GM12878 (cell line): ENCODE results near the gene NAALADL1. TPM values are rescaled to one million over a fixed set of nuclear protein-coding genes. Genes with fewer than 3 reads are reported as not detected.
A peak's percentile ranks its signal among the peaks of the same experiment; 100 is the strongest.

Experiments used
- ATAC-seq: fragments of 200-7000 bp; cut with Tn5 transposase; 3 replicates; pipeline ENCODE4 v1.9.1; 2020; ENCODE audit warnings: mild to moderate bottlenecking, moderate library complexity
- BruUV-seq: library from RNA; stranded (reverse); fragments of 400-500 nt; replicated peaks from 2 replicates; lab custom pipeline; 2021; lab: Mats Ljungman, UMichigan
- CTCF ChIA-PET: fragments of 300-600 bp; sonication (Branson Sonifier 250); formaldehyde crosslinking; extraction: SDS; loops from one replicate; lab custom pipeline; 2021; ENCODE audit warnings: inconsistent platforms; lab: Yijun Ruan, JAX
- POLR2A ChIA-PET: fragments of 350-600 bp; formaldehyde crosslinking; extraction: SDS; loops from one replicate; lab custom pipeline; 2021; ENCODE audit warnings: inconsistent platforms; lab: Charles Lee
- RAD21 ChIA-PET: fragments of 300-600 bp; sonication (Branson Sonifier 250); formaldehyde crosslinking; loops from one replicate; lab custom pipeline; 2023; ENCODE audit warnings: antibody characterized with exemption; ENCODE audit not compliant: unreplicated experiment; lab: Charles Lee
- SMC1A ChIA-PET: fragments of 300-600 bp; sonication (Branson Sonifier 250); formaldehyde crosslinking; loops from one replicate; lab custom pipeline; 2023; ENCODE audit not compliant: unreplicated experiment, uncharacterized antibody; lab: Charles Lee
- DNase-seq: peaks from one replicate; pipeline ENCODE4 v3.0.0-alpha.2; 2011; ENCODE audit warnings: low read depth, low spot score
- FAIRE-seq: peaks from 3 replicates; lab custom pipeline; 2011; peaks lifted over from hg19 to GRCh38; lab: Jason Lieb, UNC
- H2AFZ ChIP-seq: 2 replicates; pipeline ENCODE4 v1.6.0; 2011; ENCODE audit warnings: low read depth, low read length, control low read depth; ENCODE audit not compliant: control insufficient read depth
- H3K27ac ChIP-seq: 2 replicates; pipeline ENCODE4 v1.5.1; 2011; ENCODE audit warnings: control low read depth; ENCODE audit not compliant: control insufficient read depth, insufficient read depth
- H3K27me3 ChIP-seq, 2 experiments: replicated peaks in 1 of 2; 2 replicates each; pipeline versions ENCODE4 v1.6.0 to v1.6.1; 2011; ENCODE audit warnings: low read length in 1 of 2; ENCODE audit not compliant: control insufficient read depth in 2 of 2, insufficient read depth in 2 of 2
- H3K36me3 ChIP-seq, 2 experiments: 2 replicates each; pipeline ENCODE4 v1.5.1; 2011; ENCODE audit warnings: low read length in 1 of 2; ENCODE audit not compliant: control insufficient read depth in 2 of 2, insufficient read depth in 2 of 2
- H3K4me1 ChIP-seq: 2 replicates; pipeline ENCODE4 v1.6.1; 2011; ENCODE audit warnings: mild to moderate bottlenecking, low read length, moderate library complexity, mixed read lengths; ENCODE audit not compliant: control insufficient read depth, insufficient read depth
- H3K4me2 ChIP-seq: 2 replicates; pipeline ENCODE4 v1.6.0; 2011; ENCODE audit warnings: control low read depth; ENCODE audit not compliant: control insufficient read depth, insufficient read depth
- H3K4me3 ChIP-seq: fragments of 200-600 bp; sonication (generic); 2 replicates; pipeline ENCODE4 v1.5.1; 2016
- H3K79me2 ChIP-seq: 2 replicates; pipeline ENCODE4 v1.6.0; 2011; ENCODE audit warnings: low read length; ENCODE audit not compliant: control insufficient read depth, insufficient read depth
- H3K9ac ChIP-seq: 2 replicates; pipeline ENCODE4 v1.8.0; 2011; ENCODE audit warnings: low read length, control low read depth, mixed read lengths; ENCODE audit not compliant: control insufficient read depth, insufficient read depth
- H3K9me3 ChIP-seq: replicated peaks from 3 replicates; pipeline ENCODE4 v1.5.1; 2011; ENCODE audit warnings: mild to moderate bottlenecking, low read length; ENCODE audit not compliant: control insufficient read depth, insufficient read depth
- H4K20me1 ChIP-seq: 2 replicates; pipeline ENCODE4 v1.6.0; 2011; ENCODE audit not compliant: control insufficient read depth, insufficient read depth
- BHLHE40 ChIP-seq, 2 experiments: fragments of 450-650 bp in 1 of 2; IDR thresholded peaks; 2 replicates each; pipeline ENCODE4 v1.6.1; 2011 to 2017; ENCODE audit warnings: low read depth in 2 of 2, borderline replicate concordance in 1 of 2, improper control_type of control experiment in 1 of 2, low read length in 1 of 2, mild to moderate bottlenecking in 1 of 2
- BMI1 ChIP-seq: fragments of 450-650 bp; IDR thresholded peaks from 2 replicates; pipeline ENCODE4 v1.6.1; 2016; ENCODE audit warnings: mild to moderate bottlenecking, moderate library complexity, borderline replicate concordance
- CTCF ChIP-seq, 3 experiments: IDR thresholded peaks in 2 of 3; conservative IDR thresholded peaks in 1 of 3; 2 replicates each; pipeline ENCODE4 v1.5.1; 2011; ENCODE audit warnings: low read depth in 3 of 3, low read length in 3 of 3, mild to moderate bottlenecking in 3 of 3, control low read depth in 2 of 3, moderate library complexity in 2 of 3, inconsistent platforms in 1 of 3, mixed read lengths in 1 of 3; ENCODE audit not compliant: control insufficient read depth in 2 of 3, insufficient read depth in 1 of 3; ENCODE audit errors: extremely low read depth in 1 of 3
- EGR1 ChIP-seq, 2 experiments: IDR thresholded peaks; 1 replicate in 1 of 2; 2 replicates in 1 of 2; pipeline ENCODE4 v1.6.1; 2011 to 2012; ENCODE audit warnings: low read depth in 2 of 2, low read length in 2 of 2, borderline replicate concordance in 1 of 2, mild to moderate bottlenecking in 1 of 2, moderate library complexity in 1 of 2
- ELK1 ChIP-seq: IDR thresholded peaks from 2 replicates; pipeline ENCODE4 v1.6.1; 2012; ENCODE audit warnings: low read depth, low read length, improper control_type of control experiment
- GATAD2B ChIP-seq: fragments of 450-650 bp; conservative IDR thresholded peaks from 2 replicates; pipeline ENCODE4 v1.6.1; 2017; ENCODE audit warnings: low read depth, mild to moderate bottlenecking, moderate library complexity
- IKZF1 ChIP-seq: fragments of 450-650 bp; conservative IDR thresholded peaks from 2 replicates; pipeline ENCODE4 v1.6.1; 2017; ENCODE audit warnings: antibody characterized with exemption, mild to moderate bottlenecking
- MEF2B ChIP-seq: fragments of 450-650 bp; IDR thresholded peaks from 2 replicates; pipeline ENCODE4 v1.6.1; 2018; ENCODE audit warnings: mild to moderate bottlenecking, moderate library complexity; ENCODE audit not compliant: partially characterized antibody, poor library complexity, severe bottlenecking
- RAD21 ChIP-seq: IDR thresholded peaks from 2 replicates; pipeline ENCODE4 v1.6.1; 2011; ENCODE audit warnings: mild to moderate bottlenecking, low read depth, low read length, moderate library complexity; ENCODE audit not compliant: insufficient read depth
- RUNX3 ChIP-seq: IDR thresholded peaks from 2 replicates; pipeline ENCODE4 v1.6.1; 2012; ENCODE audit warnings: low read length, inconsistent platforms
- SMC3 ChIP-seq: IDR thresholded peaks from 2 replicates; pipeline ENCODE4 v1.6.1; 2011; ENCODE audit warnings: low read length, improper control_type of control experiment, borderline replicate concordance
- SUPT20H ChIP-seq: IDR thresholded peaks from 2 replicates; pipeline ENCODE4 v1.6.1; 2011; ENCODE audit warnings: low read depth, mild to moderate bottlenecking, low read length, moderate library complexity, borderline replicate concordance; ENCODE audit not compliant: control insufficient read depth
- TCF12 ChIP-seq: IDR thresholded peaks from 2 replicates; pipeline ENCODE4 v1.6.1; 2011; ENCODE audit warnings: low read depth, mild to moderate bottlenecking, low read length
- USF1 ChIP-seq: IDR thresholded peaks from 2 replicates; pipeline ENCODE4 v1.6.1; 2011; ENCODE audit warnings: borderline replicate concordance, low read depth, mild to moderate bottlenecking, moderate library complexity, mixed read lengths, low read length; ENCODE audit not compliant: insufficient read depth; ENCODE audit errors: extremely low read length
- WGBS: methylation state at CpG from one replicate; pipeline ENCODE4 v1.1.6; 2016; ENCODE audit warnings: low lambda C conversion rate; ENCODE audit not compliant: insufficient replicate concordance, insufficient coverage; ENCODE audit errors: missing lambda C conversion rate; 5-methylcytosine and 5-hydroxymethylcytosine counted together
- in situ Hi-C: fragments of 300-500 bp; cut with MboI; formaldehyde crosslinking; loops from 9 replicates; pipeline ENCODE4 v1.14.3; 2018; ENCODE audit warnings: mixed read lengths
- intact Hi-C: fragments of 100-400 bp; cut with micrococcal nuclease; formaldehyde crosslinking; loops from one replicate; pipeline ENCODE4 v1.14.2; 2022; ENCODE audit not compliant: unreplicated experiment
- polyA plus RNA-seq, 11 experiments: library from polyadenylated mRNA; depleted of rRNA in 4 of 11; unstranded in 6 of 11; stranded (reverse) in 5 of 11; fragments of >200 nt; fragmentation: Nextera tagmentation in 4 of 11; fragmentation: Illumina TruSeq in 1 of 11; extraction: Ambion mirVana in 4 of 11; extraction: Trizol in 1 of 11; gene quantifications; 1 replicate in 1 of 11; 2 replicates in 10 of 11; pipeline versions ENCODE4 v1.2.1 to v1.2.3, GENCODE V29; 2011 to 2016; ENCODE audit warnings: inconsistent platforms in 2 of 11, missing spikeins in 2 of 11, low read depth in 1 of 11
- total RNA-seq, 4 experiments: library from RNA; depleted of rRNA in 3 of 4; stranded (reverse); fragments of >200 nt in 3 of 4; fragmentation: Illumina TruSeq in 1 of 4; extraction: Trizol in 1 of 4; gene quantifications; 2 replicates each; pipeline versions ENCODE4 v1.2.1 to v1.2.3, GENCODE V29; 2013 to 2021
- TF ChIP-seq, protein P1 (sequence below): fragments of 450-650 bp; IDR thresholded peaks from 2 replicates; pipeline ENCODE4 v1.6.1; 2017; ENCODE audit warnings: low read depth, mild to moderate bottlenecking, moderate library complexity

NAALADL1 gene
- total and polyA plus RNA-seq, 10 of the 15 experiments (the other 5 are each of a cell fraction or from before 2014, with no cell fraction given): 0.77 to 5.5 (median 1.5) TPM

- Histone ChIP-seq H3K9me3 (no peaks in the 10 kb centered on the region), H3K27me3 (no peaks in the 10 kb centered on the region; a peak in 1 of 4 replicates), H3K36me3 (no peaks in the 10 kb centered on the region), H4K20me1 (no peaks in the 10 kb centered on the region), H3K4me1 (peaks cover 8% of the 10 kb centered on the region), H2AFZ (peak within 1 kb of the TSS; percentile 49), H3K4me3 (peak within 1 kb of the TSS; percentile 28; the same call in 1 of the 2 replicates), H3K4me2 (peak within 1 kb of the TSS; percentile 56), H3K9ac (peak within 1 kb of the TSS; percentile 11; the same call in 1 of the 2 replicates), H3K27ac (no peak within 1 kb of the TSS), H3K79me2 (no peaks in the 10 kb centered on the region)
- intact Hi-C loops (no loop called here), in situ Hi-C loops (no loop called here)
- RAD21 ChIA-PET: interaction anchor here (1.0 to 3.0 kb wide), 6 partner anchors 11 to 153 kb away, joined by 3 to 19 read pairs (median 4); partner anchors contain the start of genes CDC42BPG and PPP2R5B
- peak; percentile 87 for ATAC-seq
- CTCF ChIA-PET: interaction anchor here (0.7 to 3.9 kb wide), 17 partner anchors 9 to 345 kb away, joined by 3 to 20 read pairs (median 5); partner anchors contain the start of genes ARL2 and PPP2R5B
- FAIRE-seq: no peak
- DNase-seq: no peak
- SMC1A ChIA-PET: interaction anchor here (0.6 to 2.4 kb wide), 22 partner anchors 9 to 444 kb away, joined by 3 to 19 read pairs (median 3); partner anchors contain the start of genes FAU, MRPL49 and PPP2R5B
- POLR2A ChIA-PET: interaction anchor here (0.8 to 1.9 kb wide), 3 partner anchors 17 to 125 kb away, joined by 4 to 5 read pairs (median 4); partner anchors contain the start of genes ARL2, FAU and MRPL49
- no TSS peak for BruUV-seq
- 18% methylated on average over 9 of the region's 9 CpGs for WGBS
- TF ChIP-seq SMC3 (0 out of 2 replicates have a peak, but pooled peaks have one; percentile 25), USF1 (peak; percentile 18), EGR1 (IDR thresholded peaks at IDR 0.05; ENCODE audit: borderline replicate concordance in 1 of 2, low read depth in 2 of 2, low read length in 2 of 2) (peak in 1 of 2 experiments; percentile 69; a peak in 1 of 3 replicates), ELK1 (peak; percentile 86), BHLHE40 (IDR thresholded peaks at IDR 0.05; ENCODE audit: borderline replicate concordance in 1 of 2, low read depth in 2 of 2, low read length in 1 of 2) (peak; percentile 65 to 67), MEF2B (peak; percentile 94), SUPT20H (no peak), TCF12 (peak; percentile 85; the same call in 1 of the 2 replicates), RAD21 (peak; percentile 52), CTCF (IDR thresholded peaks at IDR 0.05 in 2 of 3, conservative IDR thresholded peaks at IDR 0.05 in 1 of 3; ENCODE audit: control insufficient read depth in 2 of 3, extremely low read depth in 1 of 3, insufficient read depth in 1 of 3, low read depth in 3 of 3, low read length in 3 of 3) (peak; percentile 35 to 48 (median 41); a peak in 5 of 6 replicates), IKZF1 (peak; percentile 88), RUNX3 (0 out of 2 replicates have a peak, but pooled peaks have one; percentile 10), GATAD2B (peak; percentile 57), BMI1 (no peak)
- TF ChIP-seq, protein P1, sequence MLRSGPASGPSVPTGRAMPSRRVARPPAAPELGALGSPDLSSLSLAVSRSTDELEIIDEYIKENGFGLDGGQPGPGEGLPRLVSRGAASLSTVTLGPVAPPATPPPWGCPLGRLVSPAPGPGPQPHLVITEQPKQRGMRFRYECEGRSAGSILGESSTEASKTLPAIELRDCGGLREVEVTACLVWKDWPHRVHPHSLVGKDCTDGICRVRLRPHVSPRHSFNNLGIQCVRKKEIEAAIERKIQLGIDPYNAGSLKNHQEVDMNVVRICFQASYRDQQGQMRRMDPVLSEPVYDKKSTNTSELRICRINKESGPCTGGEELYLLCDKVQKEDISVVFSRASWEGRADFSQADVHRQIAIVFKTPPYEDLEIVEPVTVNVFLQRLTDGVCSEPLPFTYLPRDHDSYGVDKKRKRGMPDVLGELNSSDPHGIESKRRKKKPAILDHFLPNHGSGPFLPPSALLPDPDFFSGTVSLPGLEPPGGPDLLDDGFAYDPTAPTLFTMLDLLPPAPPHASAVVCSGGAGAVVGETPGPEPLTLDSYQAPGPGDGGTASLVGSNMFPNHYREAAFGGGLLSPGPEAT: peak; percentile 51; the same call in 1 of the 2 replicates
These were observed 61.5 kb downstream of the NAALADL1 start, which contains the start of gene BATF2 for GRCh38 chr11:64996710-64997380. Gene BATF2 (minus strand): TSS chr11:64996971. CDS start chr11:64996914, 57 bp downstream.
